ENCODE measurements around the gene CFC1B.
"Not testable (repeated sequence)": the region's sequence is repeated elsewhere in the genome, so short reads cannot be mapped to it uniquely, and the experiment has no call there.

The CFC1B gene

GRCh38 chr2:130527365-130527967 lies 6.4 kb downstream of the CFC1B start:
- H4K20me1 ChIP-seq (ENCODE audit: insufficient read depth, low read length); H3K79me2 ChIP-seq (ENCODE audit: insufficient read depth, low read length); H3K4me1 ChIP-seq (ENCODE audit: insufficient read depth, low read length, severe bottlenecking); H3K4me3 ChIP-seq (ENCODE audit: low read depth, low read length, poor library complexity, severe bottlenecking); H3K4me2 ChIP-seq (ENCODE audit: low read length); H3K27ac ChIP-seq (ENCODE audit: low read depth, low read length, poor library complexity, severe bottlenecking); H3K9ac ChIP-seq (ENCODE audit: low read length); H3K9me2 ChIP-seq (ENCODE audit: low read depth, low read length); H3F3A ChIP-seq (ENCODE audit: insufficient read depth, low read length); H2AFZ ChIP-seq (ENCODE audit: low read length); H3K27me3 ChIP-seq (ENCODE audit: insufficient read depth, low read length); H3K9me3 ChIP-seq (ENCODE audit: low read length); H3K36me3 ChIP-seq (ENCODE audit: insufficient read depth, low read length): not testable (repeated sequence)

GRCh38 chr2:130529545-130529944 lies 8.5 kb downstream of the CFC1B start:
- H2AFZ ChIP-seq (ENCODE audit: low read length), result not testable (repeated sequence)

GRCh38 chr2:130530212-130530611 lies 9.2 kb downstream of the CFC1B start:
- H3K27me3 ChIP-seq (ENCODE audit: insufficient read depth, low read length); H3K79me2 ChIP-seq (ENCODE audit: insufficient read depth, low read length); H2AFZ ChIP-seq (ENCODE audit: low read length); H3K4me3 ChIP-seq (ENCODE audit: low read depth, low read length, poor library complexity, severe bottlenecking); H3K36me3 ChIP-seq (ENCODE audit: insufficient read depth, low read length); H3K9me2 ChIP-seq (ENCODE audit: low read depth, low read length); H3K27ac ChIP-seq (ENCODE audit: low read depth, low read length, poor library complexity, severe bottlenecking); H3K4me2 ChIP-seq (ENCODE audit: low read length); H4K20me1 ChIP-seq (ENCODE audit: insufficient read depth, low read length); H3F3A ChIP-seq (ENCODE audit: insufficient read depth, low read length); H3K4me1 ChIP-seq (ENCODE audit: insufficient read depth, low read length, severe bottlenecking); H3K9ac ChIP-seq (ENCODE audit: low read length); H3K9me3 ChIP-seq (ENCODE audit: low read length): not testable (repeated sequence)

More at GRCh38 chr2:130529545-130529944, 8.5 kb downstream of the CFC1B start:
- not testable (repeated sequence) for H3K4me1 ChIP-seq (ENCODE audit: insufficient read depth, low read length, severe bottlenecking); H3K4me2 ChIP-seq (ENCODE audit: low read length); H3K79me2 ChIP-seq (ENCODE audit: insufficient read depth, low read length); H3K4me3 ChIP-seq (ENCODE audit: low read depth, low read length, poor library complexity, severe bottlenecking); H3K27me3 ChIP-seq (ENCODE audit: insufficient read depth, low read length); H3K9me3 ChIP-seq (ENCODE audit: low read length); H3K36me3 ChIP-seq (ENCODE audit: insufficient read depth, low read length); H3K9ac ChIP-seq (ENCODE audit: low read length); H3F3A ChIP-seq (ENCODE audit: insufficient read depth, low read length); H3K27ac ChIP-seq (ENCODE audit: low read depth, low read length, poor library complexity, severe bottlenecking); H3K9me2 ChIP-seq (ENCODE audit: low read depth, low read length); H4K20me1 ChIP-seq (ENCODE audit: insufficient read depth, low read length)

- not testable (repeated sequence) for H2AFZ ChIP-seq (ENCODE audit: low read length); H3K27me3 ChIP-seq (ENCODE audit: insufficient read depth, low read length); H3F3A ChIP-seq (ENCODE audit: insufficient read depth, low read length); H3K4me2 ChIP-seq (ENCODE audit: low read length); H3K4me3 ChIP-seq (ENCODE audit: low read depth, low read length, poor library complexity, severe bottlenecking); H3K4me1 ChIP-seq (ENCODE audit: insufficient read depth, low read length, severe bottlenecking); H3K9me2 ChIP-seq (ENCODE audit: low read depth, low read length); H3K27ac ChIP-seq (ENCODE audit: low read depth, low read length, poor library complexity, severe bottlenecking); H3K36me3 ChIP-seq (ENCODE audit: insufficient read depth, low read length); H3K9ac ChIP-seq (ENCODE audit: low read length); H3K79me2 ChIP-seq (ENCODE audit: insufficient read depth, low read length); H3K9me3 ChIP-seq (ENCODE audit: low read length); H4K20me1 ChIP-seq (ENCODE audit: insufficient read depth, low read length)
Measured at GRCh38 chr2:130531225-130531624, 10.2 kb downstream of the CFC1B start.

- H3K27ac ChIP-seq (ENCODE audit: low read depth, low read length, poor library complexity, severe bottlenecking); H3K9me3 ChIP-seq (ENCODE audit: low read length); H3K36me3 ChIP-seq (ENCODE audit: insufficient read depth, low read length); H3K4me2 ChIP-seq (ENCODE audit: low read length); H4K20me1 ChIP-seq (ENCODE audit: insufficient read depth, low read length); H3K9me2 ChIP-seq (ENCODE audit: low read depth, low read length); H3K4me1 ChIP-seq (ENCODE audit: insufficient read depth, low read length, severe bottlenecking); H2AFZ ChIP-seq (ENCODE audit: low read length); H3K9ac ChIP-seq (ENCODE audit: low read length); H3K79me2 ChIP-seq (ENCODE audit: insufficient read depth, low read length); H3K27me3 ChIP-seq (ENCODE audit: insufficient read depth, low read length); H3K4me3 ChIP-seq (ENCODE audit: low read depth, low read length, poor library complexity, severe bottlenecking); H3F3A ChIP-seq (ENCODE audit: insufficient read depth, low read length): not testable (repeated sequence)
Measured at GRCh38 chr2:130531672-130532071, 10.7 kb downstream of the CFC1B start.

- H3K27ac ChIP-seq (ENCODE audit: low read depth, low read length, poor library complexity, severe bottlenecking); H4K20me1 ChIP-seq (ENCODE audit: insufficient read depth, low read length); H3F3A ChIP-seq (ENCODE audit: insufficient read depth, low read length): not testable (repeated sequence)
Measured at GRCh38 chr2:130536654-130537053, 15.6 kb downstream of the CFC1B start.

GRCh38 chr2:130538271-130538670 lies 17.2 kb downstream of the CFC1B start:
- not testable (repeated sequence) for H3F3A ChIP-seq (ENCODE audit: insufficient read depth, low read length); H3K79me2 ChIP-seq (ENCODE audit: insufficient read depth, low read length); H4K20me1 ChIP-seq (ENCODE audit: insufficient read depth, low read length); H3K9me2 ChIP-seq (ENCODE audit: low read depth, low read length); H3K36me3 ChIP-seq (ENCODE audit: insufficient read depth, low read length); H3K9ac ChIP-seq (ENCODE audit: low read length); H3K4me2 ChIP-seq (ENCODE audit: low read length); H2AFZ ChIP-seq (ENCODE audit: low read length); H3K4me1 ChIP-seq (ENCODE audit: insufficient read depth, low read length, severe bottlenecking); H3K9me3 ChIP-seq (ENCODE audit: low read length); H3K27me3 ChIP-seq (ENCODE audit: insufficient read depth, low read length); H3K27ac ChIP-seq (ENCODE audit: low read depth, low read length, poor library complexity, severe bottlenecking); H3K4me3 ChIP-seq (ENCODE audit: low read depth, low read length, poor library complexity, severe bottlenecking)

More at GRCh38 chr2:130536654-130537053, 15.6 kb downstream of the CFC1B start:
- not testable (repeated sequence) for H3K4me3 ChIP-seq (ENCODE audit: low read depth, low read length, poor library complexity, severe bottlenecking); H3K79me2 ChIP-seq (ENCODE audit: insufficient read depth, low read length); H3K4me2 ChIP-seq (ENCODE audit: low read length); H3K9me2 ChIP-seq (ENCODE audit: low read depth, low read length); H3K4me1 ChIP-seq (ENCODE audit: insufficient read depth, low read length, severe bottlenecking); H3K27me3 ChIP-seq (ENCODE audit: insufficient read depth, low read length); H3K9me3 ChIP-seq (ENCODE audit: low read length); H3K9ac ChIP-seq (ENCODE audit: low read length); H2AFZ ChIP-seq (ENCODE audit: low read length); H3K36me3 ChIP-seq (ENCODE audit: insufficient read depth, low read length)

GRCh38 chr2:130542789-130543188 lies 21.8 kb downstream of the CFC1B start:
- not testable (repeated sequence) for H3K9ac ChIP-seq (ENCODE audit: low read length); H3K4me2 ChIP-seq (ENCODE audit: low read length); H3K27ac ChIP-seq (ENCODE audit: low read depth, low read length, poor library complexity, severe bottlenecking); H3K27me3 ChIP-seq (ENCODE audit: insufficient read depth, low read length); H3K4me3 ChIP-seq (ENCODE audit: low read depth, low read length, poor library complexity, severe bottlenecking); H3K36me3 ChIP-seq (ENCODE audit: insufficient read depth, low read length); H3K4me1 ChIP-seq (ENCODE audit: insufficient read depth, low read length, severe bottlenecking); H2AFZ ChIP-seq (ENCODE audit: low read length); H3K9me3 ChIP-seq (ENCODE audit: low read length); H3K9me2 ChIP-seq (ENCODE audit: low read depth, low read length); H3F3A ChIP-seq (ENCODE audit: insufficient read depth, low read length); H4K20me1 ChIP-seq (ENCODE audit: insufficient read depth, low read length); H3K79me2 ChIP-seq (ENCODE audit: insufficient read depth, low read length)

Measured in OCI-LY1 (cell line).